ENCODE measurements around the gene COX19.

Gene COX19

DNA sequence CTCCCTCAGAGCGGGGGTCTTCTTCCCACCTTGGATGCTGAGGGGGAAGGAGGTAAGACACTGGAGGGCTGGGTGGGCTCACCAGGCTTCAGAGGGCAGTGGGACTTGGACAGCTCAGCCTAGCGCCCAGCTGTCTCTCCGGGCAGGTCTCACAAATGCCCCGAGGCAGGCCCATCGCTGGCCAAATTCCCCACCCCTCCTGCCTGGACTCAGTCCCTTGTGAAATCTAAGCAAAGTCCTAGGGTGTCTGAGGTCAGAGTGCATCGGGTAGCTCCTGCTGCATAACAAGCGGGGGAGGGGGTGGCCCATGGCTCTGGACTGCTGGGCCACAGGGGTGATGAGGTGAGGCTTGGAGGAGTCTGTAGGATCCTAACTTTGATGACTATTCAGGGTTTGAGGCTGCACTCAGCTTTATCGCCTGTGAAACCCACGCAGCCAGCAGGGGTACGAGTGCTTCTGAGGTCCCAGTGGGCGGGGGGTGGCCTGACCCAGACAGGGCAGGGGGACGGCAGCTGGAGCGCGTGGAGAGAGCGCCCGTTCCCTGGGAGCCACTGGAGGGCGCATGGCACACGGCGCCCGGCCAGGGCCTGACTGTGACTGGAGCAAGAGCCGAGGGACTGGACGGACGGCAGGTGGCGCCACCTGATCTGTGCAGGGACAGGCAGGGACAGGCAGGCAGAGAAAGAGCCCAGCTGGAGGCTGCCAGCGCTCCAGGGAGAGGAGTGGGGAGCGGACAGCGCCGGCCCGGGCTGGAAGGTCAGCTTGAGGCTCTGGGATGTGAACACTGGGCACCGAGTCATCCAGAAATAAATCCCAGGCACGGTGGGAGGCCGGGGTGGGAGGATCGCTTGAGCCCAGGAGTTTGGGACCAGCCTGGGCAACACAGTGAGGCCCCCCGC, 17.6 kb upstream of the COX19 start:
- DNase-seq = peak; percentile 99
- Histone ChIP-seq H3K27me3 (no peaks in the 10 kb centered on the region), H3K4me1 (peaks cover 15% of the 10 kb centered on the region), H3K4me3 (ENCODE audit: low read depth, low read length) (no peak overlapping the region), H3K9me3 (no peaks in the 10 kb centered on the region), H3K36me3 (peaks cover 17% of the 10 kb centered on the region)
- TF ChIP-seq, protein P1, sequence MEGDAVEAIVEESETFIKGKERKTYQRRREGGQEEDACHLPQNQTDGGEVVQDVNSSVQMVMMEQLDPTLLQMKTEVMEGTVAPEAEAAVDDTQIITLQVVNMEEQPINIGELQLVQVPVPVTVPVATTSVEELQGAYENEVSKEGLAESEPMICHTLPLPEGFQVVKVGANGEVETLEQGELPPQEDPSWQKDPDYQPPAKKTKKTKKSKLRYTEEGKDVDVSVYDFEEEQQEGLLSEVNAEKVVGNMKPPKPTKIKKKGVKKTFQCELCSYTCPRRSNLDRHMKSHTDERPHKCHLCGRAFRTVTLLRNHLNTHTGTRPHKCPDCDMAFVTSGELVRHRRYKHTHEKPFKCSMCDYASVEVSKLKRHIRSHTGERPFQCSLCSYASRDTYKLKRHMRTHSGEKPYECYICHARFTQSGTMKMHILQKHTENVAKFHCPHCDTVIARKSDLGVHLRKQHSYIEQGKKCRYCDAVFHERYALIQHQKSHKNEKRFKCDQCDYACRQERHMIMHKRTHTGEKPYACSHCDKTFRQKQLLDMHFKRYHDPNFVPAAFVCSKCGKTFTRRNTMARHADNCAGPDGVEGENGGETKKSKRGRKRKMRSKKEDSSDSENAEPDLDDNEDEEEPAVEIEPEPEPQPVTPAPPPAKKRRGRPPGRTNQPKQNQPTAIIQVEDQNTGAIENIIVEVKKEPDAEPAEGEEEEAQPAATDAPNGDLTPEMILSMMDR (IDR thresholded peaks at IDR 0.05; ENCODE audit: low read depth, low read length) = peak; percentile 99

DNA sequence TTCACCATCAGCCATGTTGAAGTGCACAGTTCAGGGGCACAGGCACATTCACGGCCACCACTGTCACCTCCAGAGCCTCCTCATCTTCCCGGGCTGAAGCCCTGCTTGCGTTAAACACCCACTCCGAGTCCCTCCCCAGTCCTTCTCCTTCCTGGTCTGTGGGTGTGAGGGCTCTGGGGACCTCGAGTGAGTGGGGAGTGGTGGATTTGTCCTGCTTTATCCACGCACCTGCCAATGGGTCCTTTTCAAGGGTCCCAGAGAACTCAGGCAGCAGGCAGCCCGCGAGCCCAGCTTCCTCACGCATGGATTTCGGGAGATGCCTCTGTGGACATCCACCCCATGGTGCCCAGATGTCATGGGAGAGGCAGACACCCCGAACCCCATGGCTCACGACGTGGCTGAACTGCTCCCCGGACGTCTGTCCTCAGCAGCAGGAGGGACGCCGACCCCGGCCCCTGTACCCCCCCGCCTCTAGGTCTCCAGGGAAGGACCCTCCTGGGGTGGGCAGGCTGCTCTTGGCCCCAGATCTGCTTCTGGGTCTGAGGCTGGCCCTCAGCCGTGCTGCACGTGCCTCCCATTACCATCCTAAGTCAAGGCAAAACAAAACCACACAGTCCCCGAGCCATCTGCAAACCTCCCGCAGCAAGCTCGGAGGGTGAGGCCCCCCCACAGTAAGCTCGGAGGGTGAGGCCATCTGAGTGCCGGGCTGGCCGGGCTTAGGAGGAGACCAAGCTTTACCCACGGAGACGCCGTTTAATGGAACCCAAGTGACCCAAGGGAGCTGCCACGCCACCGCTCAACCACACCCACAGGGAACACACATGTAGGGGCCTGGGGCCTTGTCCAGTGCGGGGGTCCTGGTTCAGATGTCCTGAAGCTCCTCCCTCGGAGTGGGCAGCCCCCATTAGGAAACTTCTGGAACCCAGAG, 16.6 kb upstream of the COX19 start:
- no peak for DNase-seq
- TF ChIP-seq, protein P1 (IDR thresholded peaks at IDR 0.05; ENCODE audit: low read depth, low read length) = no peak
- no peaks in the 10 kb centered on the region for H3K9me3 ChIP-seq
- no peaks in the 10 kb centered on the region for H3K27me3 ChIP-seq
- no peak overlapping the region for H3K4me3 ChIP-seq (ENCODE audit: low read depth, low read length)
- H3K4me1 ChIP-seq = peaks cover 15% of the 10 kb centered on the region
- peaks cover 9% of the 10 kb centered on the region for H3K36me3 ChIP-seq

DNA sequence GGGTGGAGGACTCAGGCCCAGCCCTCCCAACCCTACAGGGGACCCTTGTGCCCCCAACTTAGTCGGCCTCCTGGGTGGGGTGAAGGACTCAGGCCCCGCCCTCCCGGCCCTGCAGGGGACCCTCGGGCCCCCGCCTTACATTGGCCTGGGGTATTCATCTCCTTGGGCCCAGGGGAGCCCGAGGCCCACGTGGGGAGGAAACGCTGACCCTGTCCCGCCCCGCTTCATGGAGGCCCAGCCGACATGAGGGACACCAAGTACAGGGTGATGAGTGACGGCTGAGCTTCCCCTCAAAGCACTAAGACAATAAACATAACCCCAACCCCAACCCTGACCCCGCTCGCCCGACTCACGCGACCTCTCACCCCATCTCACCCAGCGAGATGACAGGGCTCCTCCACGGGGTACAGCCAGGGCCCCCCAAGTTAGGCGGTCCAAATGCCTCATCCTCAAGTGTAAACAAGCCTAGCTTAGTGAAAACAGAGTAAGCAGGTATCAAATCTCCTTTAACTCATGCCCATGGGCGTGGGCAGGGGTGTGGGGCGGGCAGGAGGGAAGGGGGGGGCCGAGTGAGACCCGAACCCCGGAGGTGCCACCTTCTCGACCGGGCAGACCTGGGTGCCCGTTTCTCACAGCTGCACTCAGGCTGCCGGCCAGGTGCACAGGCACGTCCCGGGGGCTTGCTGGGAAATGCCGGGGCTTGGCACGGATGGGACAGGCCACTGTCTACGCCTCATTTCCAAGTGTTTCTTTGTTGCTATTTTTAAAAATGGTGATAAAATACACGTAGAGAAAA, 15.8 kb upstream of the COX19 start:
- peaks cover 5% of the 10 kb centered on the region; the same call in 1 of the 2 replicates for H3K36me3 ChIP-seq
- no peaks in the 10 kb centered on the region for H3K9me3 ChIP-seq
- DNase-seq = no peak
- H3K4me1 ChIP-seq = peaks cover 18% of the 10 kb centered on the region
- TF ChIP-seq, protein P1 (IDR thresholded peaks at IDR 0.05; ENCODE audit: low read depth, low read length) = no peak
- no peak overlapping the region for H3K4me3 ChIP-seq (ENCODE audit: low read depth, low read length)
- H3K27me3 ChIP-seq = no peaks in the 10 kb centered on the region

DNA sequence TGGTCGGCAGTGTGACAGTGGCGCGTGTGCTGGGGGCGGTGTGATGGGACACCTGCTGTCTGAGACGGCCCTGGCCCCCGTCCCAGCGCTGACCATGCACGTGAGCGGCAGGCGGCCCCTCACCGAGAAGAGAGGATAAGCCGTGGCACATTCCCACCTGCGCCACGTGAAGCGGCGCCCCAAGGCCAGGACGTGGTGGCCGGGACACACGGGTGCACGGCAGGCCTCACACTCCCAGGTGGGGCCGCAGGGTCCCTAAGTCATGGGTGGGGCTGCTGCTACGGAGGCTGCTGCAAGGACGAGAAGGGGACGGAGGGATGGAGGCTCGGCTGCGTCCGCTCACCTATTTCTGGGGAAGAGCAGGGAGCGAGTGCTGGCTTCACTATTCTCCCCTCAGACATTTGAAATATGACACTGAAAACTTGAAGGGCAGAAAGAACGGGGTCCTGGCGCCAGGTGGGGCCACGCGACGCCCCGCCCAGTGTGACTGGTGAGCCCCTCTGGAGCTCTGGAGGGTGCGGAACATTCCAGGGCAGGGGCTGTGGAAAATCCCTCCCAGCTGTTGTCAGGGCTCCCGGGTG, 15.1 kb upstream of the COX19 start:
- Histone ChIP-seq H3K27me3 (no peaks in the 10 kb centered on the region), H3K4me3 (ENCODE audit: low read depth, low read length) (no peak overlapping the region), H3K4me1 (peaks cover 18% of the 10 kb centered on the region), H3K9me3 (no peaks in the 10 kb centered on the region), H3K36me3 (no peaks in the 10 kb centered on the region)
- DNase-seq = no peak
- TF ChIP-seq, protein P1 (IDR thresholded peaks at IDR 0.05; ENCODE audit: low read depth, low read length) = no peak

DNA sequence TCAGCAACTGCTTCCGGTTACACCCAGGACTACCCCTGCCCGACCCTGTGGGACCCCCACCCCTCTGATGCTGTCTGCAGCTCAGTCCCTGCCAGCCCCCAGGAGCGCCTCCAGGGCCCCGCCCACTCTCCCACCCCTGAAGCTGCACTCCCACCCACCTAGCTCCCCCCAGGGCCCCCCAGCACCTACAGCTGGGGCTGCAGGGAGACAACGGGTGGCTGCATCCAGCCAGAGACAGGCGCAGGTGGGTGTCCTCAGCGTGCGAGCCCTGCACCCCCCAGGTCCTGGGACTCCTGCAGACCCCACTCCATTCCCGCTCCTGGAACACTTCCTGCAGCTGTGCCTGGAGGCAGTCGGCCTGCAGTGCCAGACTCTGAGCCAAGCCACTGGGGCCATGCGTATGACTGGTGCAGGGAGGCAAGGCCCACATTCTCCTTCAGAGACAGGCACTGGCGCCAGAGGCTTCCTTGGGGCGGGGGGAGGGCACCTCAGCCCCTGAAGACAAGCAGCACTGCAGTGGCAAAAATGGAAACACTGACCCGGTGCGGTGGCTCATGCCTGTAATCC, 13.7 kb upstream of the COX19 start:
- TF ChIP-seq, protein P1 (IDR thresholded peaks at IDR 0.05; ENCODE audit: low read depth, low read length) = no peak
- DNase-seq = peak; percentile 79
- Histone ChIP-seq H3K4me1 (peaks cover 18% of the 10 kb centered on the region), H3K27me3 (no peaks in the 10 kb centered on the region), H3K36me3 (no peaks in the 10 kb centered on the region), H3K9me3 (no peaks in the 10 kb centered on the region), H3K4me3 (ENCODE audit: low read depth, low read length) (peak overlapping the region; percentile 28; the same call in 1 of the 2 replicates)
